HG02759 (cell line): ENCODE data around the gene AGMAT.

Experiments used
- ATAC-seq: cut with Tn5 transposase; IDR thresholded peaks from one replicate; pipeline ENCODE4 v1.9.1; 2021; ENCODE audit warnings: mild to moderate bottlenecking, moderate library complexity; ENCODE audit not compliant: unreplicated experiment

The AGMAT gene

DNA sequence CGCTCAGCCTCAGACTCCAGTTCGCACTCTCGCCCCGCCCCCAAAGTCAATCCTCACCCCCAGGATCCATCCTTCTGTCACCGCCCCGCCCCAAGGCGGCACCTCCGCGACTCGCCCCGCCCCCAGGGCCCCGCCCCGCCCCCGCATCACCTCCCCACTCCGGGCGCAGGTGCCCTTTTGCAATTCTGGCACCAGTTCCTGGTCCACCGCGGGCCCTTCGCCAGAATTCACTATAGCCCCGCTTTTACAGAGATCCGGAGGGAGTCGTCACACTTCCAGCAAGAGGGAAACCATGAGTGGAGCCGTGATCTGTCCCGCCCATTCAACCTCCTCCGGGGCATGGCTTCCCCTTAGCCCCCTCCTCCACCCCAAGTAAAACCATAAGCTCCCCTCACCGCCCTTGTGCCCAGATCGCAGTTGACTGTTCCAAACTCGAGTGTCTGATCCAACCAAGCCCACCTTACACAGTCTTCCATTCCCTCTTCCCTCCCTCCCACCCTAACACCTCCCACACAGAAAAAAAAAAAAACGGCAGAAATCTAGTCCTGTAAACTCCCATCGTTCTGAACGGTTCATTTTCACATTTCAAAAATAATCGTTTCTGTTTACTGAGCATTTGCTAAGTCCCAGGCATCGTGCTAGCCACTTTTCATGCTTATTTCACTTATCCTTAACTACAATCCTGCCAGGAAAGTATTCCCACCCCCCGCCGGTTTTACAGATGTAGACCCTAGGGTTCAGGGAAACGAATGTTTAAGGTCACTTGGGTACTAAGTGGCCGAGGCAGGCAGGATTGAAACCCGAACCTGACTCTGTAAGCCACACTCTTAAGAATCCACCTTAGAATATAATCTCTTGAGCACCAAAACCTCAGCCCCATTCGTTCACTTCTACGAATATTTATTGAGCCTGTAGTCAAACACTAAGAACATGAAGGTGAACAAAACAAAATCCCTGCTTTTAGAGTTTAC, 59.5 kb downstream of the AGMAT start:
- peak; percentile 41 for ATAC-seq

DNA sequence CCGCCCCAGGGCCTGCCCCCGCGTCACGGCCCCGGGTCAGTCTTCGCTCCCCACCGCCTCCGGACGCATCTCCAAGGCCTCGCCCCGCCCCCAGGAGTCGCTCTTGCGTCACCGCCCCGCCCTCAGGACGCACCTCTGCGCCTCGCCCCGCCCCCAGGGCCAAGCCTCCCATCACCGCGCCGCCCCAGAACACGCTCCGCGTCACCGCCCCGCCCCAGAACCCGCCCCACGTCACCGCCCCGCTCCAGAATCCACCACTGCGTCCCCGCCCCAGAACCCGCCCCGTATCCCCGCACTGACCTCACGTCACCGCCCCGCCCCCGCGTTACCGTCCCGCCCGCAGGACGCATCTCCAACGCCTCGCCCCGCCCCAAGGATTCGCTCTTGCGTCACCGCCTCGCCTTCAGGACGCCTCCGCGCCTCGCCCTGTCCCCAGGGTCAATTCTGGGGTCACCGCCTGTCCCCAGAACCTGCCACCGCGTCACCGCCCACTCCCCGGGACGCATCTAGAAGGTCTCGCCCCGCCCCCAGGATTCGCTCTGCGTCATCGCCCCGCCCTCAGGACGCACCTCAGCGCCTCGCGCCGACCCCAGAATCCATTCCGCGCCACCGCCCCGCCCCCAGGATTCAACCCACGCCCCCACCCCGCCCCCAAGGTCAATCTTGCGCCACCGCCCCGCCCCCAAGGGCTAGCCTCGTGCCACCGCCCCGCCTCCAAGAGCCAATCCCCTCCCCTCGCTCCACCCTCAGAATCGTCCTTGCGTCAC, 60.4 kb downstream of the AGMAT start:
- ATAC-seq, result peak; percentile 46

DNA sequence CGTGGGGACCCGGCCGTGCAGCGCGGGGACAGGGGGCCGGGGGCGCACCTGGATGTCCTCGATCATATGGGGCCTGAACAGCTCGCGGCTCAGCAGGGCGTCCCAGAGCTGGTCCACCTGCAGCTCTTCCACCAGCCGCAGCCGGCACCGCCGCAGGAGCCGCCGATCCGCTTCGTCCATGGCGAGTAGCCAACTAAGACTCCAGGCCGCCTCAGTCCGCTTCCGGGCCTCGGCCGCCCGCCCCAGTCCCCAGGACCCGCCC, 60.9 kb downstream of the AGMAT start, which contains the start of gene CASP9:
CASP9 (minus strand) TSS at position 195 of the 262 bp plus-strand sequence; CDS start at position 180, 15 bp downstream.
- no peak for ATAC-seq

DNA sequence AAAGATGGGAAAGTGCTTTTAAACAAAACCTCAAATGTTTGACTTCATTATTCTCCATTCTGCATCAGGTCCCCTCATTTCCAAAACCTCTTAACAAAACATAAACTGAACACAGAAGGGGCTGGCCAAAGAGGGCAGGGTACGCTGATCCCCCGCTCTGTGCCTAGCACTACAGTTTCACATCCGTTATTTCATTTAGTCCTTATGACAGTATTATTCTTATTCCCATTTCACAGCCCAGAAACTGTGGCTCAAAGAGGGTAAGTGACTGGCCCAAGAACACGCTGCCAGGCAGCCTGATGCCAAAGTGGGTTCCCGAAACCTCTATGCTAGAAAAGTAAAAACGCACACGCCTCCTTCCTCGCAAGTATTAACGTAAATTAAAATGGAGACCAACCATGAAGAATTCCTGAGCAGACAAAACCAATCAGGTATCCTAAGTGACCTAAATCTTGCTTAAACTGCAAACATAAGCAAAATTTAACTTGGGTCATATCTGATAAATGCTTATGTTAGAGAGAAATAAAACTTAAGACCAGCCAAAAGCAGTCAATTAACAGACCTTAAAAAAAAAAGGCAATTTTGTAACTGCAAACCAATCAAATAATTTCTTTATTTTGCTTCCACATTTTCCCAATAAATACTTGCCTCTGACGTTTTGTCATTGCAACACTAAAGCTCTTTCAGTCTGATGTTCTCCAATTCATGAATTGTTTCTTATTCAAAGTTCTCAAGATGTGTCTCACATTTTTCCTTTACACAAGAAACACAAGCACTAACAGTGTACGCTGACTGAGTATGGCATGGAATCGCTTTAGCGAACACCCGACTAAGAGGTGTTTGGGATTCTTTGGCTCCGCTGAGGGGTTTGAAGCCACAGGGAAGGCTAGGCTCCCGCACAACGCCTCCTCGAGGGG, 61.5 kb downstream of the AGMAT start:
- ATAC-seq, result no peak

DNA sequence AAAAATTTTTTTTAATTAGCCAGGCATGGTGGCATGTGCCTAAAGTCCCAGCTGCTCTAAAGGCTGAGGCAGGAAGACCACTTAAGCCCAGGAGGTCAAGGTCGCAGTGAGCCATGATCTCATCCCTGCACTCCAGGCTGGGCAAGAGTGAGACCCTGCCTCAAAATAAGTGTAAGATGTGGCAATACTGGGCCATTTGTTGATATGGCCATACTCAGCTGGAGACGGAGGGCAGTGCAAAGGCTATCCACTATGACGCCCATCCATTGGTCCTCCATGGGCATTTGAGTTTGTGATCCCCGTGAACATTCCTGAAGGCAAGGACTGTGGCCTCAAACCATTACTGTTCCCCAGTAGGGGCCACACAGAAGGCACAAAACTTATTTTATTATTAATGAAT, 62.3 kb downstream of the AGMAT start:
- no peak for ATAC-seq
